ENCODE data around the gene FANCI. TPM values are rescaled to one million over a fixed set of nuclear protein-coding genes. Genes with fewer than 3 reads are reported as not detected.

FANCI gene
- total and polyA plus RNA-seq, 2 of the 13 experiments (the other 11 are each of a cell fraction or from before 2014, with no cell fraction given) = 15.7 to 68.8 TPM

GRCh38 chr15:89243691-89244573 is at the start of gene FANCI (continued):
- TF ChIP-seq THRA (CRISPR knock-in tag; IDR thresholded peaks at IDR 0.05; ENCODE audit: borderline replicate concordance) = 0 out of 2 replicates have a peak, but pooled peaks have one; percentile 24
- TF ChIP-seq SKIL (CRISPR knock-in tag; IDR thresholded peaks at IDR 0.05; ENCODE audit: borderline replicate concordance) = no peak
- TF ChIP-seq ZNF75D (CRISPR knock-in tag; IDR thresholded peaks at IDR 0.05; ENCODE audit: borderline replicate concordance) = no peak
- TF ChIP-seq ZNF296 (CRISPR knock-in tag; conservative IDR thresholded peaks at IDR 0.05) = peak; percentile 44; the same call in 1 of the 2 replicates
- no peak; the same call in 1 of the 2 replicates for TF ChIP-seq SOX5 (CRISPR knock-in tag; IDR thresholded peaks at IDR 0.05; ENCODE audit: borderline replicate concordance)
- peak; percentile 68 for TF ChIP-seq RAD21 (CRISPR knock-in tag; IDR thresholded peaks at IDR 0.05)
- no peak for TF ChIP-seq ZNF781 (CRISPR knock-in tag; IDR thresholded peaks at IDR 0.05; ENCODE audit: borderline replicate concordance, not compliant biosample characterization)
- TF ChIP-seq BORCS8-MEF2B (CRISPR knock-in tag; IDR thresholded peaks at IDR 0.05) = peak; percentile 96
- no peak for TF ChIP-seq NFE2L2 (IDR thresholded peaks at IDR 0.05; ENCODE audit: low read length)
- peak; percentile 87 for TF ChIP-seq ZFY (CRISPR knock-in tag; IDR thresholded peaks at IDR 0.05)
- TF ChIP-seq PLSCR1 (CRISPR knock-in tag; IDR thresholded peaks at IDR 0.05; ENCODE audit: borderline replicate concordance) = no peak
- TF ChIP-seq TBP (CRISPR knock-in tag; IDR thresholded peaks at IDR 0.05) = no peak
- no peak for TF ChIP-seq HNF4A (CRISPR knock-in tag; IDR thresholded peaks at IDR 0.05)
- TF ChIP-seq ATF2 (CRISPR knock-in tag; IDR thresholded peaks at IDR 0.05) = peak; percentile 42; the same call in 1 of the 2 replicates
- peak; percentile 88 for TF ChIP-seq MYC (CRISPR knock-in tag; IDR thresholded peaks at IDR 0.05; ENCODE audit: borderline replicate concordance)
- no peak for TF ChIP-seq NBN (conservative IDR thresholded peaks at IDR 0.05)
- TF ChIP-seq DRAP1 (CRISPR knock-in tag; IDR thresholded peaks at IDR 0.05) = 0 out of 2 replicates have a peak, but pooled peaks have one; percentile 34
- TF ChIP-seq ZFP37 (CRISPR knock-in tag; IDR thresholded peaks at IDR 0.05; ENCODE audit: borderline replicate concordance) = peak; percentile 45
- no peak for TF ChIP-seq ZNF530 (CRISPR knock-in tag; IDR thresholded peaks at IDR 0.05; ENCODE audit: low read depth)
- no peak; the same call in 1 of the 2 replicates for TF ChIP-seq GPN1 (CRISPR knock-in tag; IDR thresholded peaks at IDR 0.05; ENCODE audit: borderline replicate concordance)
- no peak for TF ChIP-seq ZNF570 (CRISPR knock-in tag; IDR thresholded peaks at IDR 0.05; ENCODE audit: borderline replicate concordance)
- TF ChIP-seq ZNF598 (CRISPR knock-in tag; IDR thresholded peaks at IDR 0.05; ENCODE audit: borderline replicate concordance) = no peak

Data from HepG2 (cell line).